Activated CD8-positive, alpha-beta memory T cell treated with anti-CD3 and anti-CD28 coated beads, Interleukin-2, amount 50 U/mL, for 1 hour (primary cell): ENCODE measurements around the gene PIWIL4.
"Not testable (repeated sequence)": the region's sequence is repeated elsewhere in the genome, so short reads cannot be mapped to it uniquely, and the experiment has no call there.

ENCODE experiments used
- DNase-seq: peaks from one replicate; pipeline ENCODE4 v3.0.0-alpha.2; 2020; ENCODE audit errors: extremely low read depth

PIWIL4 gene

GRCh38 chr11:94584978-94585377 lies 17.8 kb downstream of the PIWIL4 start:
- no peak for DNase-seq

GRCh38 chr11:94585399-94585798 lies 18.2 kb downstream of the PIWIL4 start:
- no peak for DNase-seq

GRCh38 chr11:94586546-94586945 lies 19.4 kb downstream of the PIWIL4 start:
- DNase-seq: no peak

GRCh38 chr11:94586978-94587377 lies 19.8 kb downstream of the PIWIL4 start:
- no peak for DNase-seq

DNA sequence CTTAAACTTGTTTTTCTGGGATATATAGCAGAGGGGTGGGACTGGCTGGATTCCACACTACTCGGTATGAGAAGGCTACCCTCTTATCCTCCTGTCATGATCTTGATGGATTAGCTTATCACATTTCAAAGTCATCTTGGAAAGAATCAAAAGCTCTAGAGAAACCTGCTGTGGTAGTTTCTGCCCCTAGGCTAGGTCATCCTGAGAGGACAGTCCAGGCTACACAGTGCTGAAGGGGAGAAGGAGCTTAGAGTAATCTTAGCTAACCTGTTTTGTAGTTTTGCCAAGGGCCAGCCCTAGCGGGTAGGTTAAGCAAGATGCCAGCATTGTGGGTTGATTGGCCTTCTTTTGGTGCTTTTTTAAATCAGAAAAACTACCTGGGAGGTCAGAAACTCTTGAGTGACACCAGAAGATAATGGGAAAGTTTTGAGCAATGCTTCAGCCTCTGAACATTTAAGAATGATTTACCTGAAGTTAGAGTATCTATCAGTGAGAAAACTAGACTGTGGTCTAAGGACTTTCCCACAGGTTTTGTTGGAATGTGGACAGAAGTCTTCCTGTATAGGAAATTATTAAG lies 21.3 kb downstream of the PIWIL4 start:
- no peak for DNase-seq

- no peak for DNase-seq
Measured at GRCh38 chr11:94590352-94591041, 23.3 kb downstream of the PIWIL4 start.

DNA sequence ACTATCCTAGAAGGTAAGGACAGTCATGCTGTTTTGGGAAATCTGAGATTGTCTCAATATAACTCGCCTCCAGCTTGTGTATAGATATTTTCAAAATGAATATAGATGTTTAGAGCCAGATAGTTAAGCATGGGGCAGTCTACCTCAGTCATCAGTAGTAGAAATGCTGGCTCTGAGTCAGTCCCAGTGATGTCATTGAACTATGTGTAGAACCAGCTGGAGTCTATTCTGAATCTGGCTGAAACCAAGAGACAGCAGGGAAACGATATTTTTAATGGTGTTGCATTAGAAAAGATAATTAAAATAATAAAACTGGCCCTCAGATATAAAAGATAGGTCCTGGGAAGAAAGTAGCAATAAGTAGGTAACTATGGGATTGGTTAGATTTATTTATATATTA lies 25.9 kb downstream of the PIWIL4 start:
- DNase-seq: no peak

- no peak for DNase-seq
Measured at GRCh38 chr11:94595076-94595475, 27.9 kb downstream of the PIWIL4 start.

- DNase-seq: no peak
Measured at GRCh38 chr11:94597896-94598295, 30.7 kb downstream of the PIWIL4 start.

DNA sequence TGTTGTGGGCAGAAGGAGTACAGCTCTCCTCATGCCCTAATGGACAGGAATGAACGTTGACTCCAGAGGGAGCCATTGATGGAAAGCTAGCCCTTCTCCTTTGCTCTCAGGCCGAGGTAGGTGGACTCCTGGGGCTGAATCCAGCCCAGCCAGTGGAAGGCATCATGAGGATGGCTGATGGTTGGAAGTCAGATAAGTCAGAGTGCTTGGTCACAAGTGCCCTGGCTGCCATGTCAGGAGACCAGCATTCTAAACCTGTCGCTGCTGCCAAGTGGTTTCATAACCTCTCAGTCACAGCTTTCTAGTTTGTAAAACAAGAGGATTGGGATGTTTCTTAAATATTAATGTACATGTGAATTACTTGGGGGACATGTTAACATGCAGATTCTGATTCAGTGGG lies 32.3 kb downstream of the PIWIL4 start:
- DNase-seq: no peak

- no peak for DNase-seq
Measured at GRCh38 chr11:94602430-94603372, 35.5 kb downstream of the PIWIL4 start.

- DNase-seq: no peak
Measured at GRCh38 chr11:94603587-94603986, 36.4 kb downstream of the PIWIL4 start.

- DNase-seq: no peak
Measured at GRCh38 chr11:94604482-94604881, 37.3 kb downstream of the PIWIL4 start.

DNA sequence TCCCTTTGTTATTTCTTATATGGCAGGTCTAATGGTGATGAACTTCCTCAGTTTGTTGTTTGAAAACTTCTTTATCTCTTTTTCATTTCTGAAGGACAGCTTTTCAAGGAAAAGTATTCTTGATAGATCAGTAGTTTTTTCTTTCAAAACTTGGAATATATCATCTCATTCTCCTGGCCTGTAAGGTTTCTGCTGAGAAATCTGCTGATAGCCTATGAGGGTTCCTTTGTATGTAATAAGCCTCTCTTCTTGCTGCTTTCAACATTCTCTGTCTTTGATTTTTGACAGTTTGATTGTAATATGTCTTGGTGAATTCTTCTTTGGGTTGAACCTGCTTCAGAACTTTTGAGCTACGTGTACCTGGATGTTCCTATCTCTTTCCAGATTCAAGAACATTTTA lies 46.0 kb downstream of the PIWIL4 start:
- DNase-seq: no peak

GRCh38 chr11:94623120-94623735 lies 56.1 kb downstream of the PIWIL4 start:
- DNase-seq: no peak

DNA sequence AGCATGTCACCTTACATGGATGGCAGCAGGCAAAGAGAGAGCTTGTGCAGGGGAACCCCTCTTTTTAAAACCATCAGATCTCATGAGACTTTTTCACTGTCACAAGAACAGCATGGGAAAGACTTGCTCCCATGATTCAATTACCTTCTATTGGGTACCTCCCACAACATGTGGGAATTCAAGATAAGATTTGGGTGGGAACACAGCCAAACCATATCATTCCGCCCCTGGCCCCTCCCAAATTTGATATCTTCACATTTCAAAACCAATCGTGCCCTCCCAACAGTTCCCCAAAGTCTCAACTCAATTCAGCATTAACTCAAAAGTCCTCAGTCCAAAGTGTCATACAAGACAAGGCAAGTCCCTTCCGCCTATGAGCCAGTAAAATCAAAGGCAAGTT lies 58.3 kb downstream of the PIWIL4 start:
- DNase-seq: not testable (repeated sequence)

DNA sequence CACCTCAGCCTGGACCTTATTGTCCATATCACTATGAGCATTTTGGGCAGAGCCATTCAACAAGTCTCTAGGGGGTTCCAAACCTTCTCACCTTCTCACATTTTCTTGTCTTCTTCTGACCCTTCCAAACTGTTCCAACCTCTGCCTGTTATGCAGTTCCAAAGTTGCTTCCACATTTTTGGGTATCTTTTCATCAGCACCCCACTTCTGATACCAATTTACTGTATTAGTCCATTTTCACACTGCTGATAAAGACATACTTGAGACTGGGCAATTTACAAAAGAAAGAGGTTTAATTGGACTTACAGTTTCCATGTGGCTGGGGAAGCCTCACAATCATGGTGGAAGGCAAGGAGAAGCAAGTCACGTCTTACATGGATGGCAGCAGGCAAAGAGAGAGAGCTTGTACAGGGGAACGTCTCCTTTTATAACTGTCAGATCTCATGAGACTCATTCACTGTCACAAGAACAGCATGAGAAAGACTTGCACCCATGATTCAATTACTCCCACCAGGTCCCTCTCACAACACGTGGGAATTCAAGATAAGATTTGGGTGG lies 59.9 kb downstream of the PIWIL4 start:
- DNase-seq: not testable (repeated sequence)

GRCh38 chr11:94629741-94630140 lies 62.6 kb downstream of the PIWIL4 start:
- no peak for DNase-seq

- no peak for DNase-seq
Measured at GRCh38 chr11:94630221-94630620, 63.1 kb downstream of the PIWIL4 start.

DNA sequence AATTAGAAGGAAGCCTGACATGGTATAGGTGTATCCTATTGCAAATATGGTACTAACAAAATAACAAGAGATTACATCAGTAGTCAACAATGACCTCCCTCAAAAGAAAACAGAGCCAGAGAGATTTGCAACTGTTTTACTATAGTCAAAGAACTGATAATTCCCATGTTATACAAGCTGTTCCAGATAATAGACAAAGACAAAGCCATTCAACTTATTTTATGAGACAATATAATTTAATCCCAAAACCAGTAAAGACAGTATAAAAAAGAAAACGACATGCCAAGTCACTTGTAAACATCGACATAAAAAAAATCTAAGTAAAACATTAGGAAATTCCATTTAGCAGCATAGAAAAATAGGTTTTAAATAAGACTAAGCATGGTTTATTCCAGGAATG lies 65.2 kb downstream of the PIWIL4 start:
- DNase-seq: no peak

- no peak for DNase-seq
Measured at GRCh38 chr11:94635072-94635471, 67.9 kb downstream of the PIWIL4 start.

DNA sequence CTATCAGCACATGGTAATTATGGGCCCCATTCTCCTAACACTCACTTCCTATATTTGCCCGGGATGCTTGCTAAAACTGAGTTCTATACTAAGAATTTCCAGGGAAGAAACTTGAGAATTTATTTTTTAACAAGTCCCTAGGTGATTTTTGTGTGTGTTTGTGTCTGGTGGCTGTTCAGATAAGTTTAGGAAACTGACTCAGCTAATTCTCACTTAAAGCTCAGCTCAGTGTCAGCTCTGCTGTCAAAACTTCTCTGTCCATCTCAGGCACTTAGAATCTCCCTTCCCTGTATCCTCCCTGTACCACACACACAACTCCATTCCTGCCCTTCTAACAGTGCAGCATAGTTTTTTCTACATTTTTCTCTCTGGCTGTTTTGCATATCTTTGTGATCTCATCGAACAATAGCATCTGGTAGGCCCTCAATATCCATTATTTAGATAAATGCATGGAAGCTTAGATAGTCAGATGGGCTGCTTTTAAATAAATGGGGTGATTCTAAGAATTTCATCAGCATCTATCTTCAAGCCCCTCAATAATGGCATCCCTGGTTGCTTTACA lies 69.3 kb downstream of the PIWIL4 start:
- DNase-seq: no peak
